T-helper 17 cell (primary cell): Measurements from ENCODE around the gene XCL1. TPM values are rescaled to one million over a fixed set of nuclear protein-coding genes. Genes with fewer than 3 reads are reported as not detected.

ENCODE experiments used
- ATAC-seq: fragments of 150-1000 bp; cut with Tn5 transposase; 2 replicates; pipeline ENCODE4 v1.10.0; 2021; ENCODE audit warnings: mild to moderate bottlenecking, moderate library complexity
- DNase-seq, 3 donors: peaks; one replicate each; pipeline versions ENCODE4 v3.0.0 to v3.0.0-alpha.2; 2020 to 2021
- H3K9me3 ChIP-seq: one replicate; pipeline ENCODE4 v1.7.0; 2013; ENCODE audit warnings: low read length, mild to moderate bottlenecking; ENCODE audit not compliant: control insufficient read depth, poor library complexity, severe bottlenecking
- H3K27ac Mint-ChIP-seq: one replicate; pipeline ENCODE4 v1.8.0; 2022; ENCODE audit warnings: mild to moderate bottlenecking, moderate library complexity, mixed read lengths
- H3K27me3 Mint-ChIP-seq: one replicate; pipeline ENCODE4 v1.8.0; 2022; ENCODE audit warnings: mixed read lengths
- H3K36me3 Mint-ChIP-seq: one replicate; pipeline ENCODE4 v1.8.0; 2022; ENCODE audit warnings: low read depth, mixed read lengths
- H3K4me1 Mint-ChIP-seq: one replicate; pipeline ENCODE4 v1.8.0; 2022; ENCODE audit warnings: mild to moderate bottlenecking, mixed read lengths
- H3K4me3 Mint-ChIP-seq: one replicate; pipeline ENCODE4 v1.8.0; 2022; ENCODE audit warnings: mild to moderate bottlenecking, moderate library complexity, mixed read lengths
- total RNA-seq, 4 donors: library from RNA in 2 of 4; stranded (reverse) in 2 of 4; gene quantifications; one replicate each; pipeline ENCODE4 v1.2.3 and lab custom pipeline; 2022 to 2026

The XCL1 gene
- total RNA-seq, 2 donors from 2014 or later: not detected

- ATAC-seq (no peak), DNase-seq (no peak)
- H3K27ac Mint-ChIP-seq: no peak overlapping the region
- H3K4me1 Mint-ChIP-seq: no peaks in the 10 kb centered on the region
- H3K9me3 ChIP-seq: no peaks in the 10 kb centered on the region
- H3K4me3 Mint-ChIP-seq: no peak overlapping the region
- no peaks in the 10 kb centered on the region for H3K36me3 Mint-ChIP-seq
- H3K27me3 Mint-ChIP-seq: peaks cover 29% of the 10 kb centered on the region
Observed at GRCh38 chr1:168598892-168599291, 22.5 kb downstream of the XCL1 start.

GRCh38 chr1:168599641-168600040, 23.2 kb downstream of the XCL1 start:
- H3K27me3 Mint-ChIP-seq: peaks cover 31% of the 10 kb centered on the region
- H3K9me3 ChIP-seq: no peaks in the 10 kb centered on the region
- no peaks in the 10 kb centered on the region for H3K36me3 Mint-ChIP-seq
- H3K27ac Mint-ChIP-seq: no peak overlapping the region
- H3K4me3 Mint-ChIP-seq: no peak overlapping the region
- no peak for DNase-seq
- ATAC-seq: no peak
- H3K4me1 Mint-ChIP-seq: no peaks in the 10 kb centered on the region

GRCh38 chr1:168601051-168601450, 24.6 kb downstream of the XCL1 start:
- no peak overlapping the region for H3K4me3 Mint-ChIP-seq
- H3K9me3 ChIP-seq: no peaks in the 10 kb centered on the region
- H3K36me3 Mint-ChIP-seq: no peaks in the 10 kb centered on the region
- no peak for ATAC-seq
- DNase-seq: no peak
- H3K4me1 Mint-ChIP-seq: no peaks in the 10 kb centered on the region
- peaks cover 28% of the 10 kb centered on the region for H3K27me3 Mint-ChIP-seq
- H3K27ac Mint-ChIP-seq: no peak overlapping the region

- H3K27ac Mint-ChIP-seq: no peak overlapping the region
Observed at GRCh38 chr1:168603501-168604110, 27.2 kb downstream of the XCL1 start.

GRCh38 chr1:168605443-168605842, 29.0 kb downstream of the XCL1 start:
- ATAC-seq: no peak
- DNase-seq: no peak
- no peak overlapping the region for H3K4me3 Mint-ChIP-seq
- peaks cover 41% of the 10 kb centered on the region for H3K27me3 Mint-ChIP-seq
- H3K36me3 Mint-ChIP-seq: peaks cover 7% of the 10 kb centered on the region
- no peak overlapping the region for H3K27ac Mint-ChIP-seq
- no peaks in the 10 kb centered on the region for H3K9me3 ChIP-seq
- peaks cover 3% of the 10 kb centered on the region for H3K4me1 Mint-ChIP-seq

More at GRCh38 chr1:168603501-168604110, 27.2 kb downstream of the XCL1 start:
- DNase-seq (peak; percentile 34 to 54 (median 43)), ATAC-seq (peak; percentile 85)
- H3K9me3 ChIP-seq: no peaks in the 10 kb centered on the region
- H3K36me3 Mint-ChIP-seq: peaks cover 1% of the 10 kb centered on the region
- H3K27me3 Mint-ChIP-seq: peaks cover 28% of the 10 kb centered on the region
- no peak overlapping the region for H3K4me3 Mint-ChIP-seq
- no peaks in the 10 kb centered on the region for H3K4me1 Mint-ChIP-seq

GRCh38 chr1:168606096-168606495, 29.7 kb downstream of the XCL1 start:
- no peaks in the 10 kb centered on the region for H3K9me3 ChIP-seq
- H3K4me1 Mint-ChIP-seq: peaks cover 3% of the 10 kb centered on the region
- peaks cover 7% of the 10 kb centered on the region for H3K36me3 Mint-ChIP-seq
- ATAC-seq: no peak
- no peak overlapping the region for H3K27ac Mint-ChIP-seq
- no peak for DNase-seq
- H3K27me3 Mint-ChIP-seq: peaks cover 41% of the 10 kb centered on the region
- no peak overlapping the region for H3K4me3 Mint-ChIP-seq

- ATAC-seq (no peak), DNase-seq (no peak)
- Mint-ChIP-seq H3K4me3 (no peak overlapping the region), H3K27me3 (peaks cover 41% of the 10 kb centered on the region), H3K27ac (no peak overlapping the region), H3K36me3 (peaks cover 7% of the 10 kb centered on the region), H3K4me1 (peaks cover 3% of the 10 kb centered on the region)
- no peaks in the 10 kb centered on the region for H3K9me3 ChIP-seq
Observed at GRCh38 chr1:168607872-168608428, 31.5 kb downstream of the XCL1 start.

GRCh38 chr1:168608796-168609715, 32.7 kb downstream of the XCL1 start:
- Mint-ChIP-seq H3K27me3 (peaks cover 47% of the 10 kb centered on the region), H3K36me3 (peaks cover 7% of the 10 kb centered on the region), H3K4me3 (no peak overlapping the region), H3K27ac (no peak overlapping the region), H3K4me1 (peaks cover 3% of the 10 kb centered on the region)
- DNase-seq: no peak
- H3K9me3 ChIP-seq: no peaks in the 10 kb centered on the region
- ATAC-seq: no peak

GRCh38 chr1:168609741-168610510, 33.5 kb downstream of the XCL1 start:
- peaks cover 49% of the 10 kb centered on the region for H3K27me3 Mint-ChIP-seq
- no peaks in the 10 kb centered on the region for H3K9me3 ChIP-seq
- peaks cover 7% of the 10 kb centered on the region for H3K36me3 Mint-ChIP-seq
- H3K4me1 Mint-ChIP-seq: peaks cover 3% of the 10 kb centered on the region
- H3K27ac Mint-ChIP-seq: no peak overlapping the region
- H3K4me3 Mint-ChIP-seq: no peak overlapping the region
- no peak for DNase-seq
- ATAC-seq: no peak

GRCh38 chr1:168613038-168613451, 36.6 kb downstream of the XCL1 start:
- no peaks in the 10 kb centered on the region for H3K9me3 ChIP-seq
- no peak for ATAC-seq
- Mint-ChIP-seq H3K27ac (no peak overlapping the region), H3K36me3 (peaks cover 7% of the 10 kb centered on the region), H3K27me3 (peaks cover 48% of the 10 kb centered on the region), H3K4me1 (peaks cover 3% of the 10 kb centered on the region), H3K4me3 (no peak overlapping the region)
- DNase-seq: no peak

- H3K4me3 Mint-ChIP-seq: peak overlapping the region; percentile 39
- DNase-seq (no peak), ATAC-seq (no peak)
- H3K27me3 Mint-ChIP-seq: peaks cover 43% of the 10 kb centered on the region
- peaks cover 3% of the 10 kb centered on the region for H3K4me1 Mint-ChIP-seq
- H3K27ac Mint-ChIP-seq: no peak overlapping the region
- H3K9me3 ChIP-seq: no peaks in the 10 kb centered on the region
- peaks cover 5% of the 10 kb centered on the region for H3K36me3 Mint-ChIP-seq
Observed at GRCh38 chr1:168613691-168614231, 37.4 kb downstream of the XCL1 start.

GRCh38 chr1:168614235-168614634, 37.8 kb downstream of the XCL1 start:
- Mint-ChIP-seq H3K36me3 (peaks cover 3% of the 10 kb centered on the region), H3K27ac (no peak overlapping the region), H3K4me1 (peaks cover 3% of the 10 kb centered on the region), H3K27me3 (peaks cover 38% of the 10 kb centered on the region), H3K4me3 (no peak overlapping the region)
- DNase-seq (no peak), ATAC-seq (no peak)
- no peaks in the 10 kb centered on the region for H3K9me3 ChIP-seq

GRCh38 chr1:168615965-168616364, 39.6 kb downstream of the XCL1 start:
- ATAC-seq (no peak), DNase-seq (no peak)
- no peaks in the 10 kb centered on the region for H3K4me1 Mint-ChIP-seq
- H3K27me3 Mint-ChIP-seq: peaks cover 24% of the 10 kb centered on the region
- no peak overlapping the region for H3K27ac Mint-ChIP-seq
- no peaks in the 10 kb centered on the region for H3K36me3 Mint-ChIP-seq
- H3K4me3 Mint-ChIP-seq: no peak overlapping the region
- H3K9me3 ChIP-seq: no peaks in the 10 kb centered on the region
